GM08714 (cell line): ENCODE results near the gene TMEM132C.

Source experiments
- H3K4me3 ChIP-seq: fragments of 200-500 bp; sonication (Bioruptor generic); 2 replicates; pipeline ENCODE4 v1.5.1; 2014; ENCODE audit warnings: mild to moderate bottlenecking, low read length, inconsistent platforms
- ZNF274 ChIP-seq: IDR thresholded peaks from 2 replicates; pipeline ENCODE4 v1.6.1; 2012; ENCODE audit warnings: mild to moderate bottlenecking, low read depth, low read length

The TMEM132C gene

GRCh38 chr12:128617304-128617833 is 350.4 kb downstream of the TMEM132C start:
- H3K4me3 ChIP-seq, result no peak overlapping the region
- no peak for TF ChIP-seq ZNF274

DNA sequence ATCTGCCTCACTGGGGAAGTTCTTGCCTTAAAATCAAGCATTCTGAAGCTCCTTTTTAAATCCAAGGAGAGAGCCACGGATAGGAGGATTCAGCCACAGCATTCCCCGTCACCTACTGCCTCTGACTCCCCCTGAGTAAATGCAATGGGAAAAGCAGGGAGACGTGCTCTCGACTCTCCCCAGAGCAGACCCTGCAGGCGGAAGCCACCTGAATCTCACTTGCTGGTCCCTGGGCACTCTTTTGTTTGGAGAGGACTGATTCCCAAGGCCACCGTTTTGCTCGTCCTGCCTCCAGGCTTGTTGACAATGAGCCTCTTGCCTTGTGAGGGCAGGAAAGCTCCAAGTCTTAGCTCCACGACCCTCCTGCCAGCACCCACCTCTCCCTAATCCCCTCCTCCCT is 352.3 kb downstream of the TMEM132C start:
- no peak for TF ChIP-seq ZNF274

DNA sequence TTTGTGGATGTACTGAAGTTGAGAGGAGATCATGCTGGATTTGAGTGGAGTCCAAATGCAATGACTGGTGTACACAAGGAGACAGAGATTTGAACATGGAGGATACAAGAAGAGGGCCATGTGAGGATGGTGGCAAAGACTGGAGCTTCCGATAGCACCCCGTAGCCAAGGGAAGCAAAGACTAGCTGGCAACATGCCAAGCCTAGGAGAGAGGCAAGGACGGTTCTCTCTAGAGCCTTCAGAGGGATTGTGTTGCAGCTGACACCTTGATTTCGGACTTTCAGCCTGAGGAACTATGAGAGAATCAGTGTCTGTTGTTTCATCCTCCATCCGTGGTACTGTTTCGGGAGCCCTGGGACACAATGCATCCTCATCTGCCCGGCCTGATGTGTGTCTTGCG is 354.3 kb downstream of the TMEM132C start:
- H3K4me3 ChIP-seq, result no peak overlapping the region
- TF ChIP-seq ZNF274, result no peak

More for the DNA sequence above, 352.3 kb downstream of the TMEM132C start:
- H3K4me3 ChIP-seq, result no peak overlapping the region

GRCh38 chr12:128623748-128624147 is 356.8 kb downstream of the TMEM132C start:
- TF ChIP-seq ZNF274, result no peak
- no peak overlapping the region for H3K4me3 ChIP-seq

DNA sequence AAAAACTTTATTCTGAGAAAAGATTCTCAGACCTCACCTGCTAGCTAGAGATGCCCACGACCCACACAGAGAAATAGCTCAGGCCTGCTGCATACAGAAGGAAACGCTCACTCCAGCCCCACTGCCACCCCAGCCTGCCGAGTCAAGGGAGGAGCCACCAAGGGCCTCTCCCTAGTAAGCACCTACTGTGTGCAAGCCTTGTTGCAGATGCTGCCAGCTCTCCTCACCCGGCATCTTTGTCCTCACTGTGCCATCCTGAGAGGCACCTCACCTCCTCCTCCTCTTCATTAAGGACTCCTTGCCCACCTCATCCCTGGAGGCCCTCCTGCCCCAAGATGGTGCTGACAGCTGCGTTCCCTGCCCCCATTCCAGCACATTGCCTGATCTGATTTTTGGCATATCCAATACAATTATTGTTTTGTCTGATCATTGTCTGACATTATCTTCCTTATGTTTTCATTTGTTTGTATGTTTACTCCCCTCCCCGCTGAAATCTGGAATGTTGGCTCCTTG is 359.9 kb downstream of the TMEM132C start:
- TF ChIP-seq ZNF274, result no peak
- H3K4me3 ChIP-seq, result no peak overlapping the region

GRCh38 chr12:128627659-128628058 is 360.7 kb downstream of the TMEM132C start:
- H3K4me3 ChIP-seq, result no peak overlapping the region
- TF ChIP-seq ZNF274, result no peak

- no peak for TF ChIP-seq ZNF274
- no peak overlapping the region for H3K4me3 ChIP-seq
Observed at GRCh38 chr12:128629979-128630378, 363.0 kb downstream of the TMEM132C start.

DNA sequence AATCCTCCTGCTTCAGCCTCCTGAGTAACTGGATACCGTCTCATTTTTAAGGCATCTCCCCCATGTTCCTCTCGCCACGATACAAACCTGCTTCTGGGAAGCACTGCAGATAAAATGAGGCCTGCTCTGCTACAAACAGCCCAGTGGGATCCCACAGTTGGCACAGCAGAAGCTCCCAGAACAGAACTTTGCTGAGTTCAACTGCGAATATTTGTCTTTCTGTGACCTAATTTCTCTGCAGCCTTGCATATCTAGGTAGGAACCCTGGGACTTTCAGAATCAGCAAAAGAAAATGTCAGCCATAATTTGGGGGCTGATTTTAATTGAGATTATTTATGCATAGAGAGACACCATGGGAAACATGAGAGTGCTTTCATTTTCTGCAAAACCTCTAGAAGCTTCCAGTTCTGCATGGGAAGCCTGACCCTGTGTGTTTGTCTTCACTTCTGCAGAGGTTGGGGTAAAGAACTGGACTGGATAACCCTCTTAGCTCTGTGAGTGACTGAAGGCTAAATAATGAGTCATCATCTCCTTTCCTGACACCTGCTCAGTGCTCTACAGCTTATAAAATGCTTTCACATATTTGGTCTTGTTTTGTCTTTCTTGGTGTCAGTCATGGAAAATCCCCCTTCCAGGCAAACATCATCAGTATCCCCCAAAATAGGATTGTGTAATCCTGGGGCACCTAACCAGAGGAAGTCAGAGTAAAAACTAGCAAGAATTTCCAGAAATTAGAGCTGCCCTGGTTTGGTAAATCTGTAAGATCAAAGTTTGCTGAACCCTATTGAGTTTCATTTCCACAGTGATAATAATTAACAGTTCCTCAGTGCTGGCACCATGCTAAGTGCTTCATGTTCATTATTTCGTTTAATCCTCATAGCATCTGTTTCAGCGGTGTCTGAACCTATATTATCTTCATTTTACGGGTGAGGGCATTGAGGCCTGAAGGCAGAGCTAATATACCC is 371.0 kb downstream of the TMEM132C start:
- H3K4me3 ChIP-seq, result no peak overlapping the region; the same call in 1 of the 2 replicates
- TF ChIP-seq ZNF274, result no peak

DNA sequence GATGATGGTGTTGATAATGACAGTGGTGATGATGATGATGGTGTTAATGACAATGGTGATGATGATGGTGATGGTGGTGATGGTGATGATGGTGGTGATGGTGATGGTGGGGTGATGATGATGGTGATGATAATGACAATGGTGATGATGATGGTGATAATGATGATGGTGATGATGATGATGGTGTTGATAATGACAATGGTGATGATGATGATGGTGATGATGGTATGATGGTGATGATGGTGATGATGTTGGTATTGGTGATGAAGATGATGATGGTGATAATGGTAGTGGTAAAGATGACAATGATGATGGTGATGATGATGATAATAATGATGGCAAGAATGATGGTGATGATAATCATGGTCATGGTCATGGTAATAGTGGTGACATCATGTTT is 372.1 kb downstream of the TMEM132C start:
- H3K4me3 ChIP-seq, result no peak overlapping the region
- TF ChIP-seq ZNF274, result no peak

GRCh38 chr12:128643155-128643554 is 376.2 kb downstream of the TMEM132C start:
- no peak for TF ChIP-seq ZNF274
- no peak overlapping the region for H3K4me3 ChIP-seq

DNA sequence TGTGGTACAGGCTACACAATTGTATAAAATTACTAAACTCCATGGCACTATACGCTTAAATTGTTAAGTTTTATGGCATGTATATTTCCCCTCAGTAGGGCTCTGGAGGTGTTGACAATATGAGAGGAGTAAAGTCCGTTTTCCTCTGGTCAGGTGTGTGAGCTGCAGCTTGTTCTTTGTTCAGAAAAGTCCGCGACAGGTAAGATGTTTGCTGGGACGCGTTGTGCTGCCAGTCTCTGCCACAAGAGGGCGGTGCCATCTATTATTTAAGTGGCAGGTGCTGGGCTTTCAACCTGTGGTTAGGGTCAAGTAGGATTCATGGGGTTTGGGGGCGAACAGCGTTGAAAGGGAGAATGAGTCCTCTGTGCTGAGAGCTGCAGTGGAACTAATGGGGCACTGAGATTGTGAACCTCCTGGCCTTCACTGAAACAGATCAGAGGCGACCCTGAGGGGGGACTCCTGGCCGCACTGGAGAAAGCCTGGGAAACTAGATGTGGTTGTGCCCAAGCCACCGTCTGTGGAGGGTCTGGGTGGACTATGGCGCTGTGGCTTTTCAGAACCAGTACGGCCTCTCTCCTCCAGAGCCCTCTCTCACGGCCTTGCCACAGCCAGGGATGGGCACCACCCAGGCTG is 377.8 kb downstream of the TMEM132C start:
- no peak overlapping the region for H3K4me3 ChIP-seq
- TF ChIP-seq ZNF274, result no peak

DNA sequence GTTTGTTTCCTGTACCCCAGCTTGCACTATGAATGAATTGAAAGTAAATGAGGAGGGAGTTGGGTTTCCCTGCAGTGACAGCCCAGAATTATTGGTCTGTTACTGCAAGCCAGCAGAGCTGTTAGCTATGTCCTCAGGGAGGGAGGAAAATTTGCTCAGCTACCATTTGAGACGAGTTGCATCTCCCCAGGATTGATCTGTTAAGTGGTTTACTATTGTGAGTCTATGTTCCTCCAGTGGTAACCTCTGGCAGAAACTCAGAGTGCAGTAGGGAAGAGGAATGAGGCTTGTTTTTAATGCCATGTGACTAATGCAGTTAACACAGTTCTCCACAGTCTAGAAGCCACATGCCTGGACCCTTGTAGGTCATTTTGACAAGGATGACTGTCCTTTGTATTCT is 382.9 kb downstream of the TMEM132C start:
- H3K4me3 ChIP-seq, result no peak overlapping the region
- TF ChIP-seq ZNF274, result no peak

DNA sequence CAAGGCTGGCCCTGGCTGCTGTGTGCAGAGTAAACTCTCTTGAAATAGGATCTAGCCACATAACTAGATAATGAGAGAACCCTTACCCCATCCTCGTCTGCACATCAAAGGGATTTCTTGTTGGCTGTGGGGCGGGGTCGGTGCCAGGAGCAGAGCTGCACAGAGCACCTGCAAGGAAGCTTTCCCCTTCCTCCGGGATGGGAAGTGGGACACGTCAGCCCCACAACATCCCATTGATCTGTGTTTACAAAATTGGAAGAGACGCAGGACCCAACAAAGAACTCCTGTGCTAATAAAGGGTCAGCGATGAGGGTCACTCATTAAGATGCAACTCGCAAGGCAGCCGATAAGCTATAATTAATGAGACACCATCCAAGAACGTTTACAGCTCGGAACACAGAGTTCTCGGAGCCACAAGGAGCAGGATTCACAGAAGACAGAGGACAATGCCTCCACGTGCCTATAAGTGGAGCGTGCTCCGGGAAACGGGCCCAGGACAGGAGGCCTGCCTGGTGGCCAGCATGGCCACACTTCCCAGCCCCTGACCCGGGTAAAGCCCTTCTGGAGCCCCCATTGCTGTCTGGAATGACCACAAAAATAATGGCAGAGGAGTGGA is 385.3 kb downstream of the TMEM132C start:
- no peak for TF ChIP-seq ZNF274
- no peak overlapping the region for H3K4me3 ChIP-seq

GRCh38 chr12:128654468-128654867 is 387.5 kb downstream of the TMEM132C start:
- TF ChIP-seq ZNF274, result no peak
- H3K4me3 ChIP-seq, result no peak overlapping the region
